K562 (cell line): ENCODE results near the gene SIGLEC6. TPM values are rescaled to one million over a fixed set of nuclear protein-coding genes. Genes with fewer than 3 reads are reported as not detected.

ENCODE experiments used
- ATAC-seq: fragments of 200-7000 bp; cut with Tn5 transposase; 3 replicates; pipeline ENCODE4 v1.9.1; 2020; ENCODE audit warnings: moderate library complexity
- BruUV-seq: library from RNA; stranded (reverse); fragments of 400-500 nt; replicated peaks from 2 replicates; lab custom pipeline; 2021; lab: Mats Ljungman, UMichigan
- CTCF ChIA-PET: fragments of 300-600 bp; formaldehyde crosslinking; extraction: SDS; loops from one replicate; lab custom pipeline; 2021; ENCODE audit warnings: low intra/inter-chr PET ratio; lab: Yijun Ruan, JAX
- POLR2A ChIA-PET: fragments of 300-600, 350-650 bp; sonication (Branson Sonifier 250); formaldehyde crosslinking; extraction: SDS; loops from one replicate; lab custom pipeline; 2021; ENCODE audit warnings: antibody characterized with exemption, inconsistent platforms; lab: Yijun Ruan, JAX
- DNase-seq, 4 experiments: peaks; one replicate each; pipeline versions ENCODE4 v3.0.0 to v3.0.0-alpha.2; 2011 to 2018; ENCODE audit warnings: low spot score in 3 of 4, mixed read lengths in 3 of 4; ENCODE audit errors: extremely low read depth in 1 of 4
- FAIRE-seq: peaks from 2 replicates; lab custom pipeline; 2011; peaks lifted over from hg19 to GRCh38; lab: Jason Lieb, UNC
- H2AFZ ChIP-seq: 2 replicates; pipeline ENCODE4 v1.6.0; 2011; ENCODE audit warnings: low read depth, low read length, control low read depth, inconsistent platforms
- H3K27ac ChIP-seq: fragments of 200-600 bp; 3 replicates; pipeline ENCODE4 v1.8.0; 2011; ENCODE audit warnings: low read depth, mild to moderate bottlenecking, control low read depth, inconsistent platforms, low read length, moderate library complexity, mixed read lengths; ENCODE audit errors: extremely low read depth
- H3K27me3 ChIP-seq, 2 experiments: fragments of 300-600 bp in 1 of 2; 2 replicates in 1 of 2; 3 replicates in 1 of 2; pipeline versions ENCODE4 v1.6.0 to v1.8.0; 2011; ENCODE audit warnings: inconsistent platforms in 2 of 2, low read length in 2 of 2, mild to moderate bottlenecking in 1 of 2, mixed read lengths in 1 of 2, moderate library complexity in 1 of 2; ENCODE audit not compliant: control insufficient read depth in 2 of 2, insufficient read depth in 2 of 2
- H3K36me3 ChIP-seq: fragments of 300-600 bp; 3 replicates; pipeline ENCODE4 v1.8.0; 2011; ENCODE audit warnings: mild to moderate bottlenecking, low read length, inconsistent platforms; ENCODE audit not compliant: control insufficient read depth, insufficient read depth
- H3K4me1 ChIP-seq, 2 experiments: fragments of 200-600 bp in 1 of 2; replicated peaks in 1 of 2; 2 replicates in 1 of 2; 3 replicates in 1 of 2; pipeline versions ENCODE4 v1.5.1 to v1.8.0; 2011; ENCODE audit warnings: inconsistent platforms in 2 of 2, low read length in 2 of 2, mild to moderate bottlenecking in 1 of 2, mixed read lengths in 1 of 2, moderate library complexity in 1 of 2; ENCODE audit not compliant: control insufficient read depth in 2 of 2, insufficient read depth in 2 of 2
- H3K4me2 ChIP-seq: 2 replicates; pipeline ENCODE4 v1.6.1; 2011; ENCODE audit warnings: low read length, control low read depth, inconsistent platforms, mixed read lengths; ENCODE audit not compliant: insufficient read depth
- H3K4me3 ChIP-seq: fragments of 200-600 bp; sonication (generic), shearing (Covaris generic); 2 replicates; pipeline ENCODE4 v1.5.1; 2016; ENCODE audit warnings: control low read depth, inconsistent platforms
- H3K79me2 ChIP-seq: fragments of 200-600 bp; 3 replicates; pipeline ENCODE4 v1.8.0; 2011; ENCODE audit warnings: low read length, inconsistent platforms; ENCODE audit not compliant: control insufficient read depth, insufficient read depth
- H3K9ac ChIP-seq, 2 experiments: 2 replicates each; pipeline versions ENCODE4 v1.6.0 to v1.6.1; 2011; ENCODE audit warnings: low read depth in 2 of 2, low read length in 2 of 2, control low read depth in 1 of 2, inconsistent platforms in 1 of 2, mild to moderate bottlenecking in 1 of 2, mixed read lengths in 1 of 2; ENCODE audit not compliant: insufficient read depth in 1 of 2
- H3K9me1 ChIP-seq: one replicate; pipeline ENCODE4 v1.6.0; 2011; ENCODE audit warnings: inconsistent platforms, mild to moderate bottlenecking, low read length, moderate library complexity; ENCODE audit not compliant: control insufficient read depth, insufficient read depth
- H3K9me3 ChIP-seq: replicated peaks from 2 replicates; pipeline ENCODE4 v1.5.1; 2011; ENCODE audit warnings: low read depth, low read length, inconsistent platforms; ENCODE audit not compliant: control insufficient read depth, insufficient read depth
- H4K20me1 ChIP-seq: replicated peaks from 2 replicates; pipeline ENCODE4 v1.6.1; 2011; ENCODE audit warnings: low read length, inconsistent platforms, mixed read lengths; ENCODE audit not compliant: control insufficient read depth, insufficient read depth
- ARNT ChIP-seq, 2 experiments: fragments of 450-650 bp; IDR thresholded peaks; 2 replicates each; pipeline ENCODE4 v1.6.1; 2016; ENCODE audit warnings: mild to moderate bottlenecking in 1 of 2
- ATF1 ChIP-seq, 2 experiments: fragments of 450-650 bp in 1 of 2; IDR thresholded peaks; 2 replicates each; pipeline ENCODE4 v1.6.1; 2016; ENCODE audit warnings: missing compliant biosample characterization in 1 of 2, missing genetic modification characterization in 1 of 2
- ATF7 ChIP-seq: fragments of 450-650 bp; IDR thresholded peaks from 2 replicates; pipeline ENCODE4 v1.7.1; 2014; ENCODE audit warnings: mild to moderate bottlenecking, moderate library complexity
- EHMT2 ChIP-seq: fragments of 450-650 bp; IDR thresholded peaks from 2 replicates; pipeline ENCODE4 v1.6.1; 2018; ENCODE audit warnings: antibody characterized with exemption
- ELF2 ChIP-seq: fragments of 250-450 bp; sonication (Bioruptor Pico); IDR thresholded peaks from 2 replicates; pipeline ENCODE4 v1.5.0; 2021; ENCODE audit warnings: mild to moderate bottlenecking
- ETV1 ChIP-seq: fragments of 450-650 bp; conservative IDR thresholded peaks from 2 replicates; pipeline ENCODE4 v1.6.1; 2016; ENCODE audit warnings: missing genetic modification characterization, control low read depth, low read depth, missing compliant biosample characterization
- JUND ChIP-seq, 2 experiments: IDR thresholded peaks; 2 replicates in 1 of 2; 3 replicates in 1 of 2; pipeline ENCODE4 v1.6.1; 2011; ENCODE audit warnings: borderline replicate concordance in 2 of 2, low read depth in 2 of 2, low read length in 2 of 2, improper control_type of control experiment in 1 of 2, missing biosample characterization in 1 of 2, missing genetic modification characterization in 1 of 2, missing genetic modification reagents in 1 of 2
- MYNN ChIP-seq, 2 experiments: sonication (generic); formaldehyde crosslinking in 1 of 2; IDR thresholded peaks; 2 replicates each; pipeline versions ENCODE4 v1.5.0 to v1.6.1; 2016 to 2020; ENCODE audit warnings: antibody characterized with exemption in 1 of 2, missing genetic modification reagents in 1 of 2
- NCOA6 ChIP-seq: fragments of 450-650 bp; IDR thresholded peaks from 2 replicates; pipeline ENCODE4 v1.6.1; 2017; ENCODE audit warnings: mild to moderate bottlenecking
- RFX1 ChIP-seq: fragments of 450-650 bp; IDR thresholded peaks from 2 replicates; pipeline ENCODE4 v1.6.1; 2016; ENCODE audit warnings: mild to moderate bottlenecking, moderate library complexity
- ZBTB7A ChIP-seq: IDR thresholded peaks from 2 replicates; pipeline ENCODE4 v1.6.1; 2011; ENCODE audit warnings: low read depth, mild to moderate bottlenecking, low read length, moderate library complexity, borderline replicate concordance; ENCODE audit not compliant: control insufficient read depth
- ZNF766 ChIP-seq: fragments of 200-800 bp; sonication (Bioruptor generic); conservative IDR thresholded peaks from 2 replicates; pipeline ENCODE4 v1.6.1; 2016; ENCODE audit warnings: missing genetic modification characterization, missing compliant biosample characterization
- WGBS: fragments of 100-300 bp; shearing (Covaris generic); methylation state at CpG from one replicate; pipeline ENCODE4 v1.1.6; 2016; ENCODE audit warnings: low coverage, mixed read lengths; ENCODE audit not compliant: insufficient coverage; ENCODE audit errors: missing lambda C conversion rate; 5-methylcytosine and 5-hydroxymethylcytosine counted together
- in situ Hi-C: fragments of 300-500 bp; cut with MboI; formaldehyde crosslinking; loops from 4 replicates; pipeline ENCODE4 v1.15.0; 2018; ENCODE audit warnings: inconsistent platforms, mixed read lengths
- intact Hi-C: fragments of 100-400 bp; cut with micrococcal nuclease; formaldehyde crosslinking; loops from 2 replicates; pipeline ENCODE4 v1.14.2; 2022
- polyA plus RNA-seq, 8 experiments: library from polyadenylated mRNA; depleted of rRNA in 4 of 8; stranded (reverse) in 5 of 8; unstranded in 3 of 8; fragments of >200 nt; fragmentation: Nextera tagmentation in 2 of 8; fragmentation: Illumina TruSeq in 1 of 8; extraction: Ambion mirVana in 2 of 8; extraction: Trizol in 1 of 8; gene quantifications; 2 replicates each; pipeline versions ENCODE4 v1.2.1 to v1.2.3, GENCODE V29; 2011 to 2014; ENCODE audit warnings: inconsistent platforms in 1 of 8, missing spikeins in 1 of 8
- total RNA-seq, 7 experiments: library from RNA; depleted of rRNA in 6 of 7; stranded (reverse); fragments of >200 nt in 6 of 7; fragmentation: Illumina TruSeq in 2 of 7; extraction: Trizol in 2 of 7; gene quantifications; 2 replicates each; pipeline versions ENCODE4 v1.2.1 to v1.2.3, GENCODE V29; 2011 to 2021; ENCODE audit warnings: low replicate concordance in 1 of 7
- TF ChIP-seq, protein P1 (sequence below): fragments of 250-450 bp; sonication (Bioruptor Pico); IDR thresholded peaks from 2 replicates; pipeline ENCODE4 v1.5.1; 2021; ENCODE audit warnings: mild to moderate bottlenecking
- TF ChIP-seq, protein P2 (sequence below), 2 experiments: fragments of 150-350 bp in 1 of 2; IDR thresholded peaks; 2 replicates each; pipeline ENCODE4 v1.6.1; 2012 to 2016; ENCODE audit warnings: low read depth in 2 of 2, low read length in 2 of 2, mild to moderate bottlenecking in 1 of 2, moderate library complexity in 1 of 2

SIGLEC6 gene
- total and polyA plus RNA-seq, 9 of the 15 experiments (the other 6 are each of a cell fraction or from before 2014, with no cell fraction given) = 0.03 to 17.5 (median 0.71) TPM

DNA sequence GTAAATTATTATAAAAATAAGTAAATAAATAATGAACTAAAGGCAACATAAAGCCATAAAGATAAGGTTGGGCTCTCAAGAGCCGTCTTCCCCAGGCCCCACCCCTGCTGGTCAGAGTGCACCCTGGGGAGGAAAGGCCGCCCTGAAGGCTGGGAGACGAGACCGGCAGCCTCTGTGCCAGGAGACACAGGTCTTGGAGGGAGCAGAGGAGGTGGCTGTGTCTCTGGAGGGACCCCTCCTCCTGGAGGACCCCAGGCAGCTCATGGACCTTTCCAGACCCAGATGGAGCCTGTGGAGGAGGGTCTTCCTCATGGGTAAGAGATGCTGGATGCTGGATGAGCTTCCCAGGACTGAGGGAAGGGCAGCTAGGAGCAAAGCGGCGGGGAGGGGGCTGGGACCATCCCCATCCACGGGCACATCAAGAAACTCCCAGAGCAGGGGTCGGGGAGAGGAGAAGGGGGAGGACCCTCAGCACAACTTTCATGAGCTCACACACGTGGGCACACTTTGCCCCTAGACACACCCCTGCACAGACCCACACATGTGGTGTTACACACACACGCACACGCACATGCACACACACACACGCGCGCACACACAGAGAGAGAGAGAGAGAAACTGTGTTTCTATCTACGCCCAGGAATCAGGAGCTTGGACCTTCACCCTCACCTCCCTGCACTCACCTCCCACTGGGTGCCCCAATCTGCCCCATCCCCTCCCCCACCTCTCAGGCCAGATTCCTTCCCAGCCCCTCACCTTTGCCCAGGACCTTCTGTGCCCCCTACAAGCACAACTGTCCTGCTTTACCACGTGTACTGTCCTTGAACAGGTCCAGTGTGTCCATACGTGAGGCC, 52.9 kb downstream of the SIGLEC6 start, which contains the start of gene CEACAM18 (continued):
- TF ChIP-seq ELF2 (CRISPR knock-in tag) = 0 out of 2 replicates have a peak, but pooled peaks have one; percentile 46
- no peak for TF ChIP-seq MYNN (IDR thresholded peaks at IDR 0.05)
- no peak for TF ChIP-seq MYNN (CRISPR knock-in tag; IDR thresholded peaks at IDR 0.05)
- TF ChIP-seq, protein P1, sequence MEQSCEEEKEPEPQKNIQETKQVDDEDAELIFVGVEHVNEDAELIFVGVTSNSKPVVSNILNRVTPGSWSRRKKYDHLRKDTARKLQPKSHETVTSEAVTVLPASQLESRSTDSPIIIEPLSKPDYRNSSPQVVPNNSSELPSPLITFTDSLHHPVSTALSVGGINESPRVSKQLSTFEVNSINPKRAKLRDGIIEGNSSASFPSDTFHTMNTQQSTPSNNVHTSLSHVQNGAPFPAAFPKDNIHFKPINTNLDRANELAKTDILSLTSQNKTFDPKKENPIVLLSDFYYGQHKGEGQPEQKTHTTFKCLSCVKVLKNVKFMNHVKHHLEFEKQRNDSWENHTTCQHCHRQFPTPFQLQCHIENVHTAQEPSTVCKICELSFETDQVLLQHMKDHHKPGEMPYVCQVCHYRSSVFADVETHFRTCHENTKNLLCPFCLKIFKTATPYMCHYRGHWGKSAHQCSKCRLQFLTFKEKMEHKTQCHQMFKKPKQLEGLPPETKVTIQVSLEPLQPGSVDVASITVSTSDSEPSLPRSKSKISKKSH (CRISPR knock-in tag) = 0 out of 2 replicates have a peak, but pooled peaks have one; percentile 32
- TF ChIP-seq ZBTB7A = peak; percentile 45; the same call in 1 of the 2 replicates
- TF ChIP-seq ARNT (IDR thresholded peaks at IDR 0.05) = no peak

- no peak overlapping the region; the same call in 2 of the 3 replicates for H3K27ac ChIP-seq
- BruUV-seq = no TSS peak
- no peak overlapping the region for H3K9ac ChIP-seq
- H3K36me3 ChIP-seq = peaks cover 24% of the 10 kb centered on the region
- 52% methylated on average over 5 of the region's 5 CpGs for WGBS
- H3K9me1 ChIP-seq = no peaks in the 10 kb centered on the region
- DNase-seq (no peak), ATAC-seq (no peak), FAIRE-seq (no peak)
- no peaks in the 10 kb centered on the region for H3K27me3 ChIP-seq
- no peak overlapping the region for H3K4me2 ChIP-seq
- intact Hi-C loops = no loop called here
- ChIA-PET POLR2A (no interaction called here), CTCF (no interaction called here)
- peaks cover 13% of the 10 kb centered on the region for H3K79me2 ChIP-seq
- peaks cover 23 to 25% of the 10 kb centered on the region in 2 experiments for H3K4me1 ChIP-seq
- no peak overlapping the region for H2AFZ ChIP-seq
- H3K4me3 ChIP-seq = no peak overlapping the region
- in situ Hi-C loops = loop anchor here (10.0 kb wide), 2 partner anchors 87 to 177 kb away; no protein-coding TSS in a partner anchor
- H3K9me3 ChIP-seq = peaks cover 2% of the 10 kb centered on the region; the same call in 1 of the 2 replicates
- no peaks in the 10 kb centered on the region for H4K20me1 ChIP-seq
- TF ChIP-seq, protein P2, sequence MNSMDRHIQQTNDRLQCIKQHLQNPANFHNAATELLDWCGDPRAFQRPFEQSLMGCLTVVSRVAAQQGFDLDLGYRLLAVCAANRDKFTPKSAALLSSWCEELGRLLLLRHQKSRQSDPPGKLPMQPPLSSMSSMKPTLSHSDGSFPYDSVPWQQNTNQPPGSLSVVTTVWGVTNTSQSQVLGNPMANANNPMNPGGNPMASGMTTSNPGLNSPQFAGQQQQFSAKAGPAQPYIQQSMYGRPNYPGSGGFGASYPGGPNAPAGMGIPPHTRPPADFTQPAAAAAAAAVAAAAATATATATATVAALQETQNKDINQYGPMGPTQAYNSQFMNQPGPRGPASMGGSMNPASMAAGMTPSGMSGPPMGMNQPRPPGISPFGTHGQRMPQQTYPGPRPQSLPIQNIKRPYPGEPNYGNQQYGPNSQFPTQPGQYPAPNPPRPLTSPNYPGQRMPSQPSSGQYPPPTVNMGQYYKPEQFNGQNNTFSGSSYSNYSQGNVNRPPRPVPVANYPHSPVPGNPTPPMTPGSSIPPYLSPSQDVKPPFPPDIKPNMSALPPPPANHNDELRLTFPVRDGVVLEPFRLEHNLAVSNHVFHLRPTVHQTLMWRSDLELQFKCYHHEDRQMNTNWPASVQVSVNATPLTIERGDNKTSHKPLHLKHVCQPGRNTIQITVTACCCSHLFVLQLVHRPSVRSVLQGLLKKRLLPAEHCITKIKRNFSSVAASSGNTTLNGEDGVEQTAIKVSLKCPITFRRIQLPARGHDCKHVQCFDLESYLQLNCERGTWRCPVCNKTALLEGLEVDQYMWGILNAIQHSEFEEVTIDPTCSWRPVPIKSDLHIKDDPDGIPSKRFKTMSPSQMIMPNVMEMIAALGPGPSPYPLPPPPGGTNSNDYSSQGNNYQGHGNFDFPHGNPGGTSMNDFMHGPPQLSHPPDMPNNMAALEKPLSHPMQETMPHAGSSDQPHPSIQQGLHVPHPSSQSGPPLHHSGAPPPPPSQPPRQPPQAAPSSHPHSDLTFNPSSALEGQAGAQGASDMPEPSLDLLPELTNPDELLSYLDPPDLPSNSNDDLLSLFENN (IDR thresholded peaks at IDR 0.05; ENCODE audit: low read depth in 2 of 2, low read length in 2 of 2) = no peak
- TF ChIP-seq ZNF766 (CRISPR knock-in tag) = 0 out of 2 replicates have a peak, but pooled peaks have one; percentile 39
- no peak for TF ChIP-seq ATF1 (CRISPR knock-in tag; IDR thresholded peaks at IDR 0.05)
- peak; percentile 75 for TF ChIP-seq ATF1 (tag; IDR thresholded peaks at IDR 0.05)
- peak; percentile 73; the same call in 1 of the 2 replicates for TF ChIP-seq JUND (IDR thresholded peaks at IDR 0.05; ENCODE audit: borderline replicate concordance, low read depth, low read length)
- peak; percentile 67; the same call in 2 of the 3 replicates for TF ChIP-seq JUND (tag; IDR thresholded peaks at IDR 0.05; ENCODE audit: borderline replicate concordance, low read depth, low read length)
- TF ChIP-seq ATF7 = peak; percentile 86; the same call in 1 of the 2 replicates
- TF ChIP-seq NCOA6 = no peak
- peak; percentile 53; the same call in 1 of the 2 replicates for TF ChIP-seq RFX1
- peak; percentile 86 for TF ChIP-seq EHMT2
- TF ChIP-seq ETV1 = peak; percentile 53; the same call in 1 of the 2 replicates
Observed at GRCh38 chr19:51477344-51477743, 54.1 kb downstream of the SIGLEC6 start.
